Forelimb muscle (tissue), 1 donor: ENCODE results near the gene PEAK3. TPM values are rescaled to one million over a fixed set of nuclear protein-coding genes. Genes with fewer than 3 reads are reported as not detected.

Experiments used
- DNase-seq: peaks from one replicate; pipeline ENCODE4 v3.0.0-alpha.2; 2013; ENCODE audit warnings: low read depth
- polyA plus RNA-seq: library from polyadenylated mRNA; unstranded; fragments of 120-200 nt; gene quantifications from one replicate; pipeline ENCODE4 v1.2.1, GENCODE V29; 2013; ENCODE audit not compliant: insufficient read length

The PEAK3 gene
- polyA plus RNA-seq, 1 donor = 0.05 TPM

DNA sequence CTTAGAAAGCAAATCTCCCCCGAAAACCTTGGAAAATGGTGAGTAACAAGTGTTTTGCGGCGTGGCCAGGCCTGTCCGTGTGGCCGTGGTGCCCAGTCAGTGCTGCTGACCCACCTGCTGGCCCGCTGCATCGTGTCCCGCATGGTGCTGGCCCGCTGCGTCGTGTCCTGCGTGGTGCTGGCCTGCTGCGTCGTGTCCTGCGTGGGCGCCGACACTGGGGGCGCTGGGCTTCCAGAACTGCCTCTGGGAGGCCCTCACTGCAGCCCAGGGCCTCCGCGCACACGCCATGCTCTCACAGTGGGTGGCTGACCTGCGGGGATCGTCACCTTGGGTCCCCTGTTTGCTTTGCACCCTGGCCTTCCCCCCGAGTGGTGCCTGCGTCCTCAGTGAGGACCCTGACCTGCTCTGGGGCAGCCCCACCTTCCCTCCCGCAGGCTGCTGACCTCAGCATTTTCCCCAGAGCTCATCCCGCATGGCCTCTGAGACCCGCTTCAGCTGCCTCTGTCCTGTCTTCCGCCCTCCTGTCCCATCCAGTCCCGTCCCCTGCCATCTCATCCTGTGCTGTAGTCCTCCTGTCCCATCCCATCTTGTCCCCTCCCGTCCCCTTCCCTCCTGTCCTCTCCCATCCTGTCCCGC, 56.4 kb downstream of the PEAK3 start:
- no peak for DNase-seq

DNA sequence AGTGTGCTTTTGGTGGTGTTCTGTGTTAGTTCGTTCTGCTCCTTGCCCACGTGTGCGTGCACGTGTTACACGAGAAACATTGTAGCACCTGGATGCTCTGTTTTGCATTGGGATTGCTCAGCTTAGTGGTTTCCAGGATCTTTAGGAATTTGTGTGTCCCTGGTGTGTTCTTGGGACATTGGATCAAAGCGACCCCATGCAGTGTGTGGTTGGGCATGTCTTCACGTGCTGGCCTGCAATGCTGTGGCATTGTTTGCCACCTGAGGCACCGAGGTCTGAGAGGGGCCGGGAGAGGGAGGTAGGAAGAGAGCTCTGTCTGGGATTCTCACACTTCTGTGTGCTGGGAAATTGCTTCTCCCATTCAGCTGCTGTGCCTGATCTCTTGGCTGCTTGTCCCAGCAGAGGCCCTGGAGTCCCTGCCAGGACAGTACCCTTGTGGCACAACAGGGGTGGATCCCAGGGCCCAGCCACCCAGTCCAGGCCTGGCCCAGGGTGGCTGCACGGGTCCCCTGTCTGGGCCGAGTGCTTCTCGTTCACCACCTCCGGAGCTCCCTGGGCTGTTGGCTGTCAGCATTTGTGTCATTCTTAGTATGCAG, 57.1 kb downstream of the PEAK3 start:
- DNase-seq = no peak

Other genes starting within 250 kb of the PEAK3 start
- gene MKNK2, start 230.9 kb downstream of the PEAK3 start, polyA plus RNA-seq = 95.0 TPM
- 13.4 TPM for gene MOB3A, start 185.8 kb downstream of the PEAK3 start, polyA plus RNA-seq
- 1.1 TPM for gene IZUMO4, start 185.3 kb downstream of the PEAK3 start, polyA plus RNA-seq
- 53.5 TPM for gene AP3D1, start 130.6 kb downstream of the PEAK3 start, polyA plus RNA-seq
- 20.0 TPM for gene DOT1L, start 118.2 kb downstream of the PEAK3 start, polyA plus RNA-seq
- gene PLEKHJ1, start 45.8 kb downstream of the PEAK3 start, polyA plus RNA-seq = 64.0 TPM
- 63.8 TPM for gene SF3A2, start 45.4 kb downstream of the PEAK3 start, polyA plus RNA-seq
- gene AMH, start 32.9 kb downstream of the PEAK3 start, polyA plus RNA-seq = 6.1 TPM
- gene JSRP1, start 25.8 kb downstream of the PEAK3 start, polyA plus RNA-seq = 84.3 TPM
- 0.13 TPM for gene LINGO3, start 26.0 kb upstream of the PEAK3 start, polyA plus RNA-seq
- gene LSM7, start 46.4 kb upstream of the PEAK3 start, polyA plus RNA-seq = 68.1 TPM
- 45.2 TPM for gene SPPL2B, start 46.5 kb upstream of the PEAK3 start, polyA plus RNA-seq
- gene TMPRSS9, start 78.1 kb upstream of the PEAK3 start, polyA plus RNA-seq = 0.38 TPM
- gene TIMM13, start 145.4 kb upstream of the PEAK3 start, polyA plus RNA-seq = 90.5 TPM
- gene LMNB2, start 174.8 kb upstream of the PEAK3 start, polyA plus RNA-seq = 54.7 TPM
- 7.4 TPM for gene GADD45B, start 194.0 kb upstream of the PEAK3 start, polyA plus RNA-seq